CD14-positive monocyte (primary cell): ENCODE results near the gene MGAT4C. TPM values are rescaled to one million over a fixed set of nuclear protein-coding genes. Genes with fewer than 3 reads are reported as not detected.

Experiments used
- DNase-seq, 3 donors: peaks; one replicate each; pipeline ENCODE4 v3.0.0-alpha.2; 2011 to 2022
- H2AFZ ChIP-seq: 2 replicates; pipeline ENCODE4 v1.6.0; 2012; ENCODE audit warnings: mild to moderate bottlenecking, low read depth, low read length, inconsistent platforms; ENCODE audit not compliant: insufficient read depth, poor library complexity, severe bottlenecking
- H3K27ac ChIP-seq, 2 donors: 1 replicate in 1 of 2; 2 replicates in 1 of 2; pipeline ENCODE4 v1.5.1; 2012 to 2013; ENCODE audit warnings: low read length in 2 of 2, control low read depth in 1 of 2, inconsistent platforms in 1 of 2, low read depth in 1 of 2, mild to moderate bottlenecking in 1 of 2
- H3K27me3 ChIP-seq, 2 donors: one replicate each; pipeline versions ENCODE4 v1.6.0 to v1.6.1; 2011 to 2013; ENCODE audit warnings: low read length in 2 of 2; ENCODE audit not compliant: control insufficient read depth in 2 of 2, insufficient read depth in 2 of 2
- H3K36me3 ChIP-seq, 2 donors: replicated peaks in 1 of 2; 1 replicate in 1 of 2; 2 replicates in 1 of 2; pipeline versions ENCODE4 v1.5.1 to v1.6.1; 2012 to 2013; ENCODE audit warnings: low read length in 2 of 2, control low read depth in 1 of 2, inconsistent platforms in 1 of 2, mild to moderate bottlenecking in 1 of 2; ENCODE audit not compliant: insufficient read depth in 2 of 2, control insufficient read depth in 1 of 2
- H3K4me1 ChIP-seq, 2 donors: 1 replicate in 1 of 2; 2 replicates in 1 of 2; pipeline versions ENCODE4 v1.5.1 to v1.6.1; 2012 to 2013; ENCODE audit warnings: low read length in 2 of 2, control low read depth in 1 of 2, inconsistent platforms in 1 of 2, mild to moderate bottlenecking in 1 of 2, moderate library complexity in 1 of 2; ENCODE audit not compliant: insufficient read depth in 2 of 2, control insufficient read depth in 1 of 2
- H3K4me2 ChIP-seq: replicated peaks from 2 replicates; pipeline ENCODE3; 2012; ENCODE audit warnings: low read length, moderate library complexity, mild to moderate bottlenecking; ENCODE audit not compliant: poor library complexity, severe bottlenecking; ENCODE audit errors: extremely low read depth
- H3K4me3 ChIP-seq, 3 experiments: fragments of 200-600 bp in 1 of 3; sonication (generic) in 1 of 3; replicated peaks in 1 of 3; 1 replicate in 2 of 3; 2 replicates in 1 of 3; pipeline ENCODE4 v1.5.1; 2011 to 2013; ENCODE audit warnings: low read length in 3 of 3, mild to moderate bottlenecking in 3 of 3, control low read depth in 2 of 3, low read depth in 2 of 3, inconsistent platforms in 1 of 3, moderate library complexity in 1 of 3
- H3K79me2 ChIP-seq: 2 replicates; pipeline ENCODE4 v1.6.0; 2012; ENCODE audit warnings: mild to moderate bottlenecking, control low read depth, inconsistent platforms, low read length, moderate library complexity; ENCODE audit not compliant: insufficient read depth
- H3K9ac ChIP-seq: 2 replicates; pipeline ENCODE4 v1.6.0; 2017; ENCODE audit warnings: low read length, mild to moderate bottlenecking; ENCODE audit not compliant: insufficient read depth, poor library complexity, severe bottlenecking
- H3K9me3 ChIP-seq, 2 donors: replicated peaks in 1 of 2; 1 replicate in 1 of 2; 2 replicates in 1 of 2; pipeline versions ENCODE4 v1.5.1 to v1.6.1; 2012 to 2013; ENCODE audit warnings: low read length in 2 of 2, control low read depth in 1 of 2; ENCODE audit not compliant: control insufficient read depth in 1 of 2, insufficient read depth in 1 of 2
- H4K20me1 ChIP-seq: 2 replicates; pipeline ENCODE4 v1.6.0; 2012; ENCODE audit warnings: mild to moderate bottlenecking, low read length, control low read depth, moderate library complexity; ENCODE audit not compliant: insufficient read depth
- H3K27ac Mint-ChIP-seq, 7 donors: one replicate each; pipeline ENCODE4 v1.8.0; 2020; ENCODE audit warnings: mild to moderate bottlenecking in 7 of 7, mixed read lengths in 7 of 7, moderate library complexity in 6 of 7, inconsistent platforms in 2 of 7
- H3K27me3 Mint-ChIP-seq, 3 donors: one replicate each; pipeline ENCODE4 v1.8.0; 2021 to 2022; ENCODE audit warnings: low read depth in 3 of 3, mild to moderate bottlenecking in 3 of 3, mixed read lengths in 3 of 3, moderate library complexity in 3 of 3, inconsistent platforms in 1 of 3
- H3K36me3 Mint-ChIP-seq, 2 donors: one replicate each; pipeline ENCODE4 v1.8.0; 2020; ENCODE audit warnings: mixed read lengths in 2 of 2, inconsistent platforms in 1 of 2, mild to moderate bottlenecking in 1 of 2
- H3K4me1 Mint-ChIP-seq: one replicate; pipeline ENCODE4 v1.8.0; 2020; ENCODE audit warnings: mild to moderate bottlenecking, mixed read lengths
- H3K4me3 Mint-ChIP-seq, 2 donors: one replicate each; pipeline ENCODE4 v1.8.0; 2020; ENCODE audit warnings: mild to moderate bottlenecking in 2 of 2, mixed read lengths in 2 of 2, moderate library complexity in 1 of 2
- H3K9me3 Mint-ChIP-seq, 7 donors: one replicate each; pipeline ENCODE4 v1.8.0; 2020 to 2022; ENCODE audit warnings: mixed read lengths in 7 of 7, mild to moderate bottlenecking in 6 of 7, moderate library complexity in 6 of 7, inconsistent platforms in 2 of 7
- WGBS: methylation state at CpG from one replicate; pipeline ENCODE4 v1.1.5; 2013; ENCODE audit warnings: missing lambda C conversion rate; ENCODE audit not compliant: insufficient coverage; 5-methylcytosine and 5-hydroxymethylcytosine counted together
- intact Hi-C, 2 donors: fragments of 100-400 bp; cut with micrococcal nuclease; formaldehyde crosslinking; loops; one replicate each; pipeline versions ENCODE4 v1.15.0 to v1.15.1; 2023
- polyA plus RNA-seq, 3 donors: library from polyadenylated mRNA; depleted of rRNA in 1 of 3; unstranded in 2 of 3; stranded (reverse) in 1 of 3; fragments of 300-500 nt in 2 of 3; fragments of >200 nt in 1 of 3; fragmentation: Illumina TruSeq in 2 of 3; gene quantifications; 1 replicate in 2 of 3; 2 replicates in 1 of 3; pipeline ENCODE4 v1.2.3, GENCODE V29; 2012 to 2021
- TF ChIP-seq, protein P1 (sequence below): fragments of 200-600 bp; IDR thresholded peaks from one replicate; pipeline ENCODE4 v1.8.0; 2022; ENCODE audit warnings: antibody characterized with exemption, mild to moderate bottlenecking

MGAT4C gene
- polyA plus RNA-seq, 3 donors, result not detected

DNA sequence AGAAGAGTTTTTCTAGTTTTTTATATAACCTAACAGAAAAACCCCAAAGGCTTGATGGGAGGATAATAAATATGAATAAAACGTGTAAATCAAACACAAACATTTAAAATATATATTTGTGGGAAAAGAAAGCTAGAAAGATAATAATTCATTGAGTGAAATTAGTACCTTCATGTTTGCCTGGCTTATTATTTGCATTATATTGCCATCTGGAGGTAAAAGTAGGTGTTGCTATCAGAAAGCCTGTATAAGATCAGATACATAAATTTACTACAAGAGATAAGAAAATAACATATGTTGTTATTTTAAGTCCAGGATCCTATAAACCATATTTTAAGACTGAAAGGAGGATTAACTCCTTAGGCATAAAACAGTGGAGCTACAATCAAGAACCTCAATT, 304.4 kb downstream of the MGAT4C start:
- H3K9me3 ChIP-seq, result no peaks in the 10 kb centered on the region
- H3K79me2 ChIP-seq, result no peaks in the 10 kb centered on the region
- no peak overlapping the region for H3K4me2 ChIP-seq
- DNase-seq, result no peak
- no peaks in the 10 kb centered on the region for H4K20me1 ChIP-seq
- intact Hi-C loops, result no loop called here
- WGBS, result no CpG with 5 or more reads among the region's 1 CpG
- H3K4me3 ChIP-seq, result no peak overlapping the region
- no peak overlapping the region for H3K27ac Mint-ChIP-seq
- H3K9ac ChIP-seq, result no peak overlapping the region
- no peak overlapping the region for H2AFZ ChIP-seq
- peaks cover 0 to 3% (median 0%) of the 10 kb centered on the region in 7 donors for H3K9me3 Mint-ChIP-seq
- no peaks in the 10 kb centered on the region for H3K4me1 ChIP-seq
- H3K36me3 Mint-ChIP-seq, result no peaks in the 10 kb centered on the region
- TF ChIP-seq, protein P1, sequence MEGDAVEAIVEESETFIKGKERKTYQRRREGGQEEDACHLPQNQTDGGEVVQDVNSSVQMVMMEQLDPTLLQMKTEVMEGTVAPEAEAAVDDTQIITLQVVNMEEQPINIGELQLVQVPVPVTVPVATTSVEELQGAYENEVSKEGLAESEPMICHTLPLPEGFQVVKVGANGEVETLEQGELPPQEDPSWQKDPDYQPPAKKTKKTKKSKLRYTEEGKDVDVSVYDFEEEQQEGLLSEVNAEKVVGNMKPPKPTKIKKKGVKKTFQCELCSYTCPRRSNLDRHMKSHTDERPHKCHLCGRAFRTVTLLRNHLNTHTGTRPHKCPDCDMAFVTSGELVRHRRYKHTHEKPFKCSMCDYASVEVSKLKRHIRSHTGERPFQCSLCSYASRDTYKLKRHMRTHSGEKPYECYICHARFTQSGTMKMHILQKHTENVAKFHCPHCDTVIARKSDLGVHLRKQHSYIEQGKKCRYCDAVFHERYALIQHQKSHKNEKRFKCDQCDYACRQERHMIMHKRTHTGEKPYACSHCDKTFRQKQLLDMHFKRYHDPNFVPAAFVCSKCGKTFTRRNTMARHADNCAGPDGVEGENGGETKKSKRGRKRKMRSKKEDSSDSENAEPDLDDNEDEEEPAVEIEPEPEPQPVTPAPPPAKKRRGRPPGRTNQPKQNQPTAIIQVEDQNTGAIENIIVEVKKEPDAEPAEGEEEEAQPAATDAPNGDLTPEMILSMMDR, result no peak
- no peak overlapping the region for H3K4me3 Mint-ChIP-seq
- no peak overlapping the region for H3K27ac ChIP-seq
- no peaks in the 10 kb centered on the region for H3K36me3 ChIP-seq
- peaks cover 3 to 6% (median 4%) of the 10 kb centered on the region in 3 donors for H3K27me3 Mint-ChIP-seq
- no peaks in the 10 kb centered on the region for H3K27me3 ChIP-seq
- H3K4me1 Mint-ChIP-seq, result no peaks in the 10 kb centered on the region

DNA sequence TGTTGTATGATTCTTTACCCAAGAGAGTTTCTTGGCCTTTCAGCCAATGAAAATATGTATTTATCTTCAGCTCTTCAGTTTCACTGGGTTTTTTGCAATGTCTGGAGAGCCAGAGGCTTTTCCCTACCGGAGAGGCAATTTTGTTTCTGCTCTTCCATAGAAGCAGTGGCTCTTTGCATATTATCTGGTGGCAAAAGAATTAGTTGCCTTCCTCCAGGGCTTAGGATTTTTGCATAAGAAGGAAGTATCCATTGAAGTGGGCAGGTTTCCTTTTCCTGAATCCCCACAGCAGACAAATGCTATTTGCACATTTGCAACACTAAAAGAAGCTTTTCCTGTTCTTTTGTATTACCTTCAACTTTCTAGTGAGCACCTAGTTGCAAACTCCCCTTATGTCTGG, 306.9 kb downstream of the MGAT4C start:
- TF ChIP-seq, protein P1, result no peak
- peaks cover 3 to 5% (median 4%) of the 10 kb centered on the region in 3 donors for H3K27me3 Mint-ChIP-seq
- H3K27ac Mint-ChIP-seq, result no peak overlapping the region
- no peak overlapping the region for H3K4me3 ChIP-seq
- peaks cover 0 to 2% of the 10 kb centered on the region in 2 donors for H3K4me1 ChIP-seq
- no peak overlapping the region for H3K27ac ChIP-seq
- no peak overlapping the region for H3K4me3 Mint-ChIP-seq
- WGBS, result no CpG with 5 or more reads among the region's 1 CpG
- H3K9ac ChIP-seq, result no peak overlapping the region
- no peaks in the 10 kb centered on the region for H3K9me3 ChIP-seq
- H3K4me2 ChIP-seq, result no peak overlapping the region
- intact Hi-C loops, result no loop called here
- no peaks in the 10 kb centered on the region for H3K79me2 ChIP-seq
- no peaks in the 10 kb centered on the region for H3K36me3 Mint-ChIP-seq
- H3K4me1 Mint-ChIP-seq, result peaks cover 3% of the 10 kb centered on the region
- DNase-seq, result no peak
- no peak overlapping the region for H2AFZ ChIP-seq
- H3K36me3 ChIP-seq, result no peaks in the 10 kb centered on the region
- H3K27me3 ChIP-seq, result no peaks in the 10 kb centered on the region
- peaks cover 0 to 6% (median 3%) of the 10 kb centered on the region in 7 donors for H3K9me3 Mint-ChIP-seq
- H4K20me1 ChIP-seq, result no peaks in the 10 kb centered on the region
